Urinary bladder (tissue), 4 donors: Measurements from ENCODE around the gene IRGC. TPM values are rescaled to one million over a fixed set of nuclear protein-coding genes. Genes with fewer than 3 reads are reported as not detected.

Source experiments
- DNase-seq: peaks from one replicate; pipeline ENCODE4 v3.0.0-alpha.2; 2015; ENCODE audit errors: extremely low spot score
- H3K27ac ChIP-seq: one replicate; pipeline ENCODE4 v1.5.1; 2013; ENCODE audit warnings: low read depth, mild to moderate bottlenecking, moderate library complexity
- H3K36me3 ChIP-seq: one replicate; pipeline ENCODE4 v1.6.1; 2013; ENCODE audit warnings: mild to moderate bottlenecking, moderate library complexity; ENCODE audit not compliant: insufficient read depth
- H3K4me1 ChIP-seq: one replicate; pipeline ENCODE4 v1.6.1; 2013; ENCODE audit warnings: mild to moderate bottlenecking, moderate library complexity; ENCODE audit not compliant: insufficient read depth
- H3K4me3 ChIP-seq: one replicate; pipeline ENCODE4 v1.5.1; 2013; ENCODE audit warnings: low read depth, low read length
- WGBS: extraction: QIAGEN DNeasy Blood & Tissue Kit; methylation state at CpG from one replicate; pipeline ENCODE4 v1.1.7; 2013; 5-methylcytosine and 5-hydroxymethylcytosine counted together
- polyA plus RNA-seq: library from polyadenylated mRNA; stranded (reverse); fragments of 200-250 nt; gene quantifications from one replicate; pipeline ENCODE4 v1.2.3, GENCODE V29; 2013
- total RNA-seq: library from RNA; depleted of rRNA; stranded (reverse); fragments of >200 nt; gene quantifications from one replicate; pipeline ENCODE4 v1.2.3, GENCODE V29; 2014
- donor health status: healthy with polysubstance abuse.
- donor health status: healthy.

IRGC gene
- total and polyA plus RNA-seq, 2 donors, result not detected

GRCh38 chr19:43721469-43722048 lies 5.7 kb downstream of the IRGC start:
- no peaks in the 10 kb centered on the region for H3K36me3 ChIP-seq
- no peak overlapping the region for H3K27ac ChIP-seq
- 79% methylated on average over 5 of the region's 5 CpGs for WGBS
- no peak for DNase-seq
- H3K4me1 ChIP-seq, result no peaks in the 10 kb centered on the region
- H3K4me3 ChIP-seq, result no peak overlapping the region

DNA sequence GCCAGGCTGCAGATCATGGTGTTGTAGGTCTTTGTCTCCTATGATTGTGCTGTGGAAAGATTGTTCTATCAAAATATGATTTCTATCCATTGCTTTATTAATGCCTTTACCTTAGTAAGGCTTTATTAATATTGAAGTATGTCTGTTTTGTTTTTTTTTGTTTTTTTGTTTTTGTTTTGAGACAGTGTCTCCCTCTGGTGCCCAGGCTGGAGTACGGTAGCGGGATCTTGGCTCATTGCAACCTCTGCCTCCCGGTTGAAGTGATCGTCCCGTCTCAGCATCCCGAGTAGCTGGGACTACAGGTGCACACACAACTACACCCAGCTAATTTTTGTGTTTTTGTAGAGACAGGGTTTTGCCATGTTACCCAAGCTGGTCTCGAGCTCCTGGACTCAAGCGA lies 7.7 kb downstream of the IRGC start:
- Histone ChIP-seq H3K27ac (no peak overlapping the region), H3K4me1 (no peaks in the 10 kb centered on the region), H3K36me3 (no peaks in the 10 kb centered on the region), H3K4me3 (no peak overlapping the region)
- DNase-seq, result no peak
- WGBS, result 58% methylated on average over 8 of the region's 8 CpGs

GRCh38 chr19:43724896-43725295 lies 9.0 kb downstream of the IRGC start:
- WGBS, result 74% methylated on average over 8 of the region's 8 CpGs
- no peaks in the 10 kb centered on the region for H3K36me3 ChIP-seq
- H3K27ac ChIP-seq, result no peak overlapping the region
- H3K4me3 ChIP-seq, result no peak overlapping the region
- no peak for DNase-seq
- H3K4me1 ChIP-seq, result no peaks in the 10 kb centered on the region

DNA sequence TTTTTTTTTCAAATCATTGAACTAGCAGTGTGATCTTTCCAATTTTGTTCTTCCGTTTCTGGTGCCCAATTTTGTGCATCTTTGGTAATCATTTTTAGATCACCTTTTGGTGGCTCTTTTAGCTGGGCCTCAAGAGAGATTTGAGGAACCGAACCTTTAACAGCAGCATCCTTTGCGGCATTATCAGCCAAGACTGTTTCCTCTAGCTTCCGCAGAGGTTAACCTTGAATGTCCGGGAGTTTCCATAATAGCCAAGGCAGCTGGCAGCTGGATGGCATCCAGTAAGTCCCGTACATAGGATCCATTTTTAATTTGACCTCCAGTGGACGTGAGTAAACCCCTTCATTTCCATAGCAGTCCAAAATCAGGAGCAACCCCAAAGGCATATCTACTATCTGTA lies 9.6 kb downstream of the IRGC start:
- H3K4me3 ChIP-seq, result no peak overlapping the region
- 43% methylated on average over 7 of the region's 7 CpGs for WGBS
- no peaks in the 10 kb centered on the region for H3K36me3 ChIP-seq
- no peaks in the 10 kb centered on the region for H3K4me1 ChIP-seq
- no peak overlapping the region for H3K27ac ChIP-seq
- no peak for DNase-seq

GRCh38 chr19:43726736-43727592 lies 11.1 kb downstream of the IRGC start:
- Histone ChIP-seq H3K36me3 (no peaks in the 10 kb centered on the region), H3K4me3 (no peak overlapping the region), H3K27ac (no peak overlapping the region), H3K4me1 (no peaks in the 10 kb centered on the region)
- WGBS, result 60% methylated on average over 15 of the region's 15 CpGs
- no peak for DNase-seq

DNA sequence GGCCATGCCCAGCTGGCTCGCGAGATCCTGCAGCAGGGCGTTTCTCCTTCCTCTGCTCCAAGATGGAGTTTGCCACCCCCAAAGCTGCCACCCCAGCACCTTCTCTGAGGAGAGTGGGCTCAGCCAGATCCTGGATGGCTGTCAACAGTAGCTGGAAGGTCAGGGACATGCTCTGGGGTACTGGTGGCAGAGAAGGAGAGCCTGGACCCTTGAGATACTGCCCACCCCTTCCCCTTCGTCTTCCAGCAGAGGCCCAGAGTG lies 11.6 kb downstream of the IRGC start:
- 77% methylated on average over 4 of the region's 4 CpGs for WGBS
- H3K36me3 ChIP-seq, result no peaks in the 10 kb centered on the region
- no peak for DNase-seq
- no peak overlapping the region for H3K4me3 ChIP-seq
- no peak overlapping the region for H3K27ac ChIP-seq
- no peaks in the 10 kb centered on the region for H3K4me1 ChIP-seq

DNA sequence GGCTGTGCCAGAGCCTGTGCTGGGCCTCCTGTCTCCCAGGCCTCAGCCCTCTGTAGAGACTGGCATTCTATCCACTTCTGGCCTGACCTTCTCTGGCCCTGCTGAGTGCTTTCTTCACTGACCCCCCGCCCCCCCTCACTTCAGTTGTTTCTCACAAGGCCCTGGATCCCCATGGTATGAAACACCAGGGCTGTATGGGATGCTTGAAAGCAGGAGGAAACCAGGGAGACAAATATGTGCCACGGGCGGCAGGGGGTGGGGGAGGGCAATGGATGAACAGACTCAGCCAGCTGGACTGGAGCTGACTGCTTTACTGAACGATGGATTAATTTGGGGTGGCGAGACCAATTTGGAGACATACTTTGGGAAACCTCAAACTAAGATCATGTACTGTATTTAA lies 14.0 kb downstream of the IRGC start:
- no peak overlapping the region for H3K27ac ChIP-seq
- no peaks in the 10 kb centered on the region for H3K4me1 ChIP-seq
- no peak for DNase-seq
- H3K36me3 ChIP-seq, result no peaks in the 10 kb centered on the region
- 81% methylated on average over 5 of the region's 5 CpGs for WGBS
- H3K4me3 ChIP-seq, result no peak overlapping the region

- WGBS, result 84% methylated on average over 14 of the region's 14 CpGs
- DNase-seq, result no peak
- Histone ChIP-seq H3K27ac (no peak overlapping the region), H3K36me3 (no peaks in the 10 kb centered on the region), H3K4me1 (no peaks in the 10 kb centered on the region), H3K4me3 (no peak overlapping the region)
Observed at GRCh38 chr19:43731346-43731745, 15.5 kb downstream of the IRGC start.

GRCh38 chr19:43731846-43732245 lies 16.0 kb downstream of the IRGC start:
- H3K36me3 ChIP-seq, result no peaks in the 10 kb centered on the region
- WGBS, result 74% methylated on average over 1 of the region's 1 CpG
- no peak overlapping the region for H3K27ac ChIP-seq
- DNase-seq, result no peak
- no peaks in the 10 kb centered on the region for H3K4me1 ChIP-seq
- no peak overlapping the region for H3K4me3 ChIP-seq

- H3K36me3 ChIP-seq, result no peaks in the 10 kb centered on the region
- no peaks in the 10 kb centered on the region for H3K4me1 ChIP-seq
- DNase-seq, result no peak
- WGBS, result 97% methylated on average over 6 of the region's 6 CpGs
- no peak overlapping the region for H3K27ac ChIP-seq
- H3K4me3 ChIP-seq, result no peak overlapping the region
Observed at GRCh38 chr19:43735013-43735412, 19.1 kb downstream of the IRGC start.

GRCh38 chr19:43735957-43736356 lies 20.1 kb downstream of the IRGC start:
- Histone ChIP-seq H3K27ac (no peak overlapping the region), H3K36me3 (no peaks in the 10 kb centered on the region)

DNA sequence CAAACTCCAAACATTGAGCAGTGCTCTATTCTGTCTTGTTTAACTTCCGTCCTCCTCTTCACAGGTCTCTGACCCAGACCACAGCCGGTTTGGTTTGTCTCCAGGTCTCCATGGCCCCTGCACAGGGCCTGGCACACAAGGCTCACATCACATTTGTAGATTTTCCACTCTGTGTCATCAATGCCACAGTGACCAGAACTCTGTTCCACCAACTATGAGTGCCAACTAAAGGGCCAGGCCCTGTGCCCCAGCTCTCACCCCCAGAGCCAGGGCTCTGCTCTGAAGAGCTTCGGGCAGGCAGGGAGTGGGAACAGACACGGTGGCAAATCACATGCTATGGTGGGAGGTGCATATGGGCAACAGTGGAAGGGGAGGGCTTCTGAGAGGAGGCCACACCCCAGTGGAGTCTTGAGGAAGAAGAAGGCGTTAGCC lies 22.9 kb downstream of the IRGC start:
- no peak overlapping the region for H3K4me3 ChIP-seq
- 61% methylated on average over 5 of the region's 5 CpGs for WGBS
- no peak overlapping the region for H3K27ac ChIP-seq
- DNase-seq, result no peak
- no peaks in the 10 kb centered on the region for H3K36me3 ChIP-seq
- no peaks in the 10 kb centered on the region for H3K4me1 ChIP-seq

More at GRCh38 chr19:43735957-43736356, 20.1 kb downstream of the IRGC start:
- no peak overlapping the region for H3K4me3 ChIP-seq
- H3K4me1 ChIP-seq, result no peaks in the 10 kb centered on the region
- no peak for DNase-seq

DNA sequence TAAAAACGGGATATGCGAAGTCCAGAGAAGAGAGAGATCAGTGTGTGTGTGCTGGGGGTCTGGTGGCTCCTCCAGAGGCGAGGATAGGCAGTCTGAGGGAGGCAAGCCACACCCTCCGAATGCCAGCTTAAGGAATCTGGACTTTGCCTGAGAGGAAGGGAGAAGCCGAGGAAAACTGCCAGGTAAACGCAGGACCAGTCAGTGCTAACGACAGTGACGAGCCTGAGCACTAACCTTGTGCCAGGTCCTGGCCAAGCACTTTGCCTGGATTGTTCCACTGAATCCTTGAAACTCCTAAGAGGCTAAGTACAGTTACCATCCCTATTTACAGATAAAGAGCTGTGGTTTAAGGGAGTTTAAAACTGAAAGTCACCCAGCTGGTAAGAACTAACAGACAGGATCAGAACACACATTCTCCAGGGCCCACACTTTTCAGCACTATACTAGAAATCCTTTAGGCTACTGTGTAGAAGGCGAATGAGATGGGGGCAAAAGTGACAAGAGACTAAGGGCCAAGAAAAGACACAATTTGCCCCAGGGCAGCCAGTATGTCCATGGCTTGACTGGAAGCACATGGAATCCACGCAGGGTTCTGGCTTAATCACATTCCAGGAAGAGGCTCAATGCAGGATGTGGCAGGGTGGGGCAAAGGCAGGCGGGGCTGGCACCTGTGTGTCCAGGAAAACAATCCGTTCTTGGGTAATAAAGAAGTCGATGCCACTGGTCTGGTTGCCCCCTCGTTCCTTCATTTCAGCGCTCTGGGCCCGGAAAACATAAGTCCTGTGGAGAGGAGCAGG lies 23.8 kb downstream of the IRGC start:
- WGBS, result 80% methylated on average over 16 of the region's 16 CpGs
- Histone ChIP-seq H3K27ac (no peak overlapping the region), H3K4me3 (no peak overlapping the region), H3K4me1 (no peaks in the 10 kb centered on the region), H3K36me3 (no peaks in the 10 kb centered on the region)
- DNase-seq, result no peak
